Vagina (tissue), 2 donors: ENCODE results near the gene MOV10L1.
"Not testable (repeated sequence)": the region's sequence is repeated elsewhere in the genome, so short reads cannot be mapped to it uniquely, and the experiment has no call there.

Experiments
- CTCF ChIP-seq, 3 experiments: fragments of 450-650 bp in 2 of 3; fragments of 200-600 bp in 1 of 3; sonication (generic) in 1 of 3; IDR thresholded peaks; one replicate each; pipeline ENCODE4 v1.5.1; 2017 to 2019; ENCODE audit warnings: antibody characterized with exemption in 3 of 3, mild to moderate bottlenecking in 2 of 3, moderate library complexity in 2 of 3
- POLR2A ChIP-seq, 2 donors: fragments of 450-650 bp; IDR thresholded peaks; one replicate each; pipeline ENCODE4 v1.6.1; 2017; ENCODE audit warnings: antibody characterized with exemption in 2 of 2, mild to moderate bottlenecking in 2 of 2, moderate library complexity in 2 of 2

GRCh38 chr22:50204998-50205397, 115.2 kb downstream of the MOV10L1 start:
- TF ChIP-seq POLR2A, CTCF (IDR thresholded peaks at IDR 0.05): not testable (repeated sequence)
